HG03139 (cell line): ENCODE measurements around the gene SOHLH2.

Source experiments
- ATAC-seq: cut with Tn5 transposase; IDR thresholded peaks from one replicate; pipeline ENCODE4 v1.9.1; 2021; ENCODE audit not compliant: unreplicated experiment

SOHLH2 gene

GRCh38 chr13:36190771-36191170 is 23.6 kb downstream of the SOHLH2 start:
- ATAC-seq, result no peak

- ATAC-seq, result no peak
Observed at GRCh38 chr13:36188441-36188840, 25.9 kb downstream of the SOHLH2 start.

GRCh38 chr13:36183901-36184300 is 30.5 kb downstream of the SOHLH2 start:
- no peak for ATAC-seq

GRCh38 chr13:36175621-36176020 is 38.7 kb downstream of the SOHLH2 start:
- ATAC-seq, result no peak

GRCh38 chr13:36174923-36175322 is 39.4 kb downstream of the SOHLH2 start:
- ATAC-seq, result no peak

GRCh38 chr13:36173571-36174322 is 40.6 kb downstream of the SOHLH2 start:
- no peak for ATAC-seq

- ATAC-seq, result no peak
Observed at GRCh38 chr13:36166046-36166445, 48.3 kb downstream of the SOHLH2 start.

GRCh38 chr13:36163809-36164308 is 50.5 kb downstream of the SOHLH2 start:
- ATAC-seq, result no peak

- ATAC-seq, result no peak
Observed at GRCh38 chr13:36163286-36163685, 51.1 kb downstream of the SOHLH2 start.

GRCh38 chr13:36160297-36160696 is 54.1 kb downstream of the SOHLH2 start:
- no peak for ATAC-seq

GRCh38 chr13:36158611-36159010 is 55.7 kb downstream of the SOHLH2 start:
- ATAC-seq, result no peak

GRCh38 chr13:36157480-36157879 is 56.9 kb downstream of the SOHLH2 start:
- ATAC-seq, result no peak

- no peak for ATAC-seq
Observed at GRCh38 chr13:36154567-36155291, 59.6 kb downstream of the SOHLH2 start.

- no peak for ATAC-seq
Observed at GRCh38 chr13:36151591-36151990, 62.8 kb downstream of the SOHLH2 start.

GRCh38 chr13:36148446-36148845 is 65.9 kb downstream of the SOHLH2 start:
- no peak for ATAC-seq

GRCh38 chr13:36147330-36147729 is 67.0 kb downstream of the SOHLH2 start:
- no peak for ATAC-seq

GRCh38 chr13:36146511-36147269 is 67.7 kb downstream of the SOHLH2 start:
- no peak for ATAC-seq

GRCh38 chr13:36143738-36144137 is 70.6 kb downstream of the SOHLH2 start:
- no peak for ATAC-seq

- no peak for ATAC-seq
Observed at GRCh38 chr13:36142735-36143134, 71.6 kb downstream of the SOHLH2 start.

GRCh38 chr13:36135876-36136275 is 78.5 kb downstream of the SOHLH2 start:
- ATAC-seq, result no peak

GRCh38 chr13:36134632-36135031 is 79.7 kb downstream of the SOHLH2 start:
- ATAC-seq, result no peak
